Left cardiac atrium (tissue), 4 donors: ENCODE results near the gene DPPA5. TPM values are rescaled to one million over a fixed set of nuclear protein-coding genes. Genes with fewer than 3 reads are reported as not detected.
A peak's percentile ranks its signal among the peaks of the same experiment; 100 is the strongest.
"Not testable (repeated sequence)": the region's sequence is repeated elsewhere in the genome, so short reads cannot be mapped to it uniquely, and the experiment has no call there.

ENCODE experiments used
- ATAC-seq, 2 donors: fragments of 200-7000 bp; cut with Tn5 transposase; one replicate each; pipeline ENCODE4 v1.9.1; 2020; ENCODE audit warnings: mild to moderate bottlenecking in 2 of 2, moderate library complexity in 2 of 2
- DNase-seq: peaks from one replicate; pipeline ENCODE4 v3.0.0-alpha.2; 2020
- intact Hi-C, 2 donors: fragments of 100-400 bp; cut with DNase I; formaldehyde crosslinking; loops; one replicate each; pipeline versions ENCODE4 v1.14.1 to v1.15.1; 2022 to 2023
- total RNA-seq, 2 donors: library from RNA; stranded (reverse); fragmentation: NEBNext Ultra II Directional; extraction: Animal tissue kit (Norgen Biotek cat#: 25700); gene quantifications; one replicate each; pipeline ENCODE4 v1.2.1, GENCODE V29; 2021
- donor health status: DM: no; HTN: yes; CAD: no.
- donor health status: DM: no; HTN: yes; CAD: no; lungs with severe emphysema.
- donor health status: DM: yes; HTN: yes; CAD: no.
- donor health status: Dilated cardiomyopathy.

Gene DPPA5
- total RNA-seq, 2 donors from 2014 or later = not detected

- DNase-seq = peak; percentile 73
- ATAC-seq = peak; percentile 93 to 99
- intact Hi-C loops = no loop called here
Observed at GRCh38 chr6:73309785-73310502, 44.1 kb downstream of the DPPA5 start.

GRCh38 chr6:73309535-73309784 is 44.6 kb downstream of the DPPA5 start:
- intact Hi-C loops = no loop called here
- DNase-seq = no peak
- peak in 1 of 2 donors; percentile 79 for ATAC-seq

DNA sequence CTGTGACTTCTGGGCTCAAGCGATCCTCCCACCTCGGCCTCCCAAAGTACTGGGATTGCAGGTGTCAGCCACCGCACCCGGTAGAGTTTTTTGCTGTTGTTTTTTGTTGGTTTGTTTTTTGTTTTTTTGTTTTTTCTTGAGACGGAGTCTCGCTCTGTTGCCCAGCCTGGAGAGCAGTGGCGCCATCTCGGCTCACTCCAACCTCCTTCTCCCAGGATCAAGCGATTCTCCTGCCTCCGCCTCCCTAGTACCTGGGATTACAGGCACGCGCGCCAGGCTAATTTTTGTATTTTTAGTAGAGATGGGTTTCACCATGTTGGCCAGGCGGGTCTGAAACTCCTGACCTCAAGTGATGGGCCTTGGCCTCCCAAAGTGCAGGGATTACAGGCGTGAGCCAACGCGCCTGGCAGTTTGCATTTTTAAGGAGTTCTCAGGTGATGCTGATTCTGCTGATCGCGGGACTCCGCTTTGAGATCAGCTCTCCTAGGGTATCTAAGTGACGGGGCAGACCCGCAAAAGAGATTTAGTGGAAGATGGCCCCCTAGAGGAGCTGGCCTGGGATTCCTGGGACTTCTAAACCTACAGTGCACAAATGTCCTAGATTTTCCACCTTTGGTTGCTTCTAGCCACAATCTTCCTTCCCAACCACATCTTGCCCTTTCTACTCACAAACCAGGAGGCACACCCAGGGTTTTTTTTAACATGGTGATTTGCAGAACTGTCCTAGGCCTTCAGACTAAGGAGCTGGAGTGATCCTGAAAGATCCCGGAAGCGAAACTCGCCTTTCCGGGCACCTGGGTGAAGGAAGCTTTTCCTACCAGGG is 45.2 kb downstream of the DPPA5 start:
- intact Hi-C loops = no loop called here
- no peak for DNase-seq
- peak; percentile 11 to 50 for ATAC-seq

GRCh38 chr6:73303773-73304172 is 50.3 kb downstream of the DPPA5 start:
- DNase-seq, intact Hi-C loops, ATAC-seq: not testable (repeated sequence)

Other genes with a start within 250 kb of the DPPA5 start
- not detected for gene KHDC1L, start 128.8 kb downstream of the DPPA5 start, total RNA-seq
- 1 to 10 TPM; 2.1 to 4.1 TPM for gene KHDC1, start 91.1 kb downstream of the DPPA5 start, total RNA-seq
- not detected for gene KHDC3L, start 8.4 kb upstream of the DPPA5 start, total RNA-seq
- under 1 TPM in 1 of 2 donors, not detected in 1; 0.24 TPM for gene OOEP, start 15.6 kb upstream of the DPPA5 start, total RNA-seq
- gene DDX43, start 40.6 kb upstream of the DPPA5 start, total RNA-seq = under 1 TPM; 0.80 to 0.86 TPM
- 1 to 10 TPM; 2.0 to 2.2 TPM for gene CGAS, start 98.0 kb upstream of the DPPA5 start, total RNA-seq
- 10 to 100 TPM; 24.7 to 28.1 TPM for gene MTO1, start 107.5 kb upstream of the DPPA5 start, total RNA-seq
- 1,000 to 10,000 TPM; 5,040 to 5,332 TPM for gene EEF1A1, start 166.8 kb upstream of the DPPA5 start, total RNA-seq